CD4-positive, CD25-positive, alpha-beta regulatory T cell (primary cell): ENCODE results near the gene TXK. TPM values are rescaled to one million over a fixed set of nuclear protein-coding genes. Genes with fewer than 3 reads are reported as not detected.

ENCODE experiments used
- ATAC-seq, 2 donors: fragments of 150-1000 bp; cut with Tn5 transposase; one replicate each; pipeline ENCODE4 v1.10.0; 2021; ENCODE audit warnings: low read depth in 2 of 2, moderate number of reproducible peaks in 2 of 2, moderate library complexity in 1 of 2
- DNase-seq, 3 donors: peaks; one replicate each; pipeline versions ENCODE4 v3.0.0 to v3.0.0-alpha.2; 2012 to 2022; ENCODE audit warnings: mixed read lengths in 1 of 3
- H3K27ac ChIP-seq: one replicate; pipeline ENCODE4 v1.7.0; 2013; ENCODE audit warnings: mild to moderate bottlenecking, low read length; ENCODE audit not compliant: insufficient read depth, poor library complexity, severe bottlenecking
- H3K27me3 ChIP-seq: one replicate; pipeline ENCODE4 v1.7.0; 2013; ENCODE audit warnings: low read length; ENCODE audit not compliant: control insufficient read depth, insufficient read depth
- H3K36me3 ChIP-seq: one replicate; pipeline ENCODE4 v1.7.0; 2013; ENCODE audit warnings: mild to moderate bottlenecking, low read length, moderate library complexity; ENCODE audit not compliant: control insufficient read depth, insufficient read depth
- H3K4me1 ChIP-seq: 2 replicates; pipeline ENCODE4 v1.7.0; 2013; ENCODE audit warnings: mild to moderate bottlenecking, low read length; ENCODE audit not compliant: insufficient read depth, control insufficient read depth, poor library complexity, severe bottlenecking
- H3K4me3 ChIP-seq: one replicate; pipeline ENCODE4 v1.7.0; 2013; ENCODE audit warnings: low read depth, mild to moderate bottlenecking, low read length, moderate library complexity
- H3K9me3 ChIP-seq, 2 experiments: 1 replicate in 1 of 2; 2 replicates in 1 of 2; pipeline ENCODE4 v1.7.0; 2013; ENCODE audit warnings: low read length in 2 of 2, mild to moderate bottlenecking in 1 of 2, moderate library complexity in 1 of 2; ENCODE audit not compliant: control insufficient read depth in 2 of 2
- H3K27ac Mint-ChIP-seq, 3 donors: one replicate each; pipeline ENCODE4 v1.8.0; 2020 to 2022; ENCODE audit warnings: mild to moderate bottlenecking in 3 of 3, mixed read lengths in 3 of 3, moderate library complexity in 2 of 3
- H3K27me3 Mint-ChIP-seq: one replicate; pipeline ENCODE4 v1.8.0; 2022; ENCODE audit warnings: mild to moderate bottlenecking, mixed read lengths
- H3K36me3 Mint-ChIP-seq: one replicate; pipeline ENCODE4 v1.8.0; 2020; ENCODE audit warnings: mixed read lengths
- H3K4me1 Mint-ChIP-seq, 4 donors: one replicate each; pipeline ENCODE4 v1.8.0; 2020 to 2022; ENCODE audit warnings: mixed read lengths in 4 of 4, mild to moderate bottlenecking in 1 of 4
- H3K4me3 Mint-ChIP-seq, 4 donors: one replicate each; pipeline ENCODE4 v1.8.0; 2020 to 2022; ENCODE audit warnings: mild to moderate bottlenecking in 4 of 4, mixed read lengths in 4 of 4, moderate library complexity in 3 of 4
- H3K9me3 Mint-ChIP-seq, 7 donors: one replicate each; pipeline ENCODE4 v1.8.0; 2020 to 2022; ENCODE audit warnings: mixed read lengths in 7 of 7, mild to moderate bottlenecking in 3 of 7, moderate library complexity in 2 of 7
- polyA plus RNA-seq, 4 donors: library from polyadenylated mRNA; unstranded; fragments of 300-500 nt; fragmentation: Illumina TruSeq; gene quantifications; one replicate each; pipeline ENCODE4 v1.2.3, GENCODE V29; 2021
- total RNA-seq: library from RNA; stranded (reverse); gene quantifications from one replicate; pipeline ENCODE4 v1.2.3, GENCODE V29; 2022

Gene TXK
- total and polyA plus RNA-seq, 5 donors from 2014 or later: 38.3 to 77.2 (median 58.0) TPM

DNA sequence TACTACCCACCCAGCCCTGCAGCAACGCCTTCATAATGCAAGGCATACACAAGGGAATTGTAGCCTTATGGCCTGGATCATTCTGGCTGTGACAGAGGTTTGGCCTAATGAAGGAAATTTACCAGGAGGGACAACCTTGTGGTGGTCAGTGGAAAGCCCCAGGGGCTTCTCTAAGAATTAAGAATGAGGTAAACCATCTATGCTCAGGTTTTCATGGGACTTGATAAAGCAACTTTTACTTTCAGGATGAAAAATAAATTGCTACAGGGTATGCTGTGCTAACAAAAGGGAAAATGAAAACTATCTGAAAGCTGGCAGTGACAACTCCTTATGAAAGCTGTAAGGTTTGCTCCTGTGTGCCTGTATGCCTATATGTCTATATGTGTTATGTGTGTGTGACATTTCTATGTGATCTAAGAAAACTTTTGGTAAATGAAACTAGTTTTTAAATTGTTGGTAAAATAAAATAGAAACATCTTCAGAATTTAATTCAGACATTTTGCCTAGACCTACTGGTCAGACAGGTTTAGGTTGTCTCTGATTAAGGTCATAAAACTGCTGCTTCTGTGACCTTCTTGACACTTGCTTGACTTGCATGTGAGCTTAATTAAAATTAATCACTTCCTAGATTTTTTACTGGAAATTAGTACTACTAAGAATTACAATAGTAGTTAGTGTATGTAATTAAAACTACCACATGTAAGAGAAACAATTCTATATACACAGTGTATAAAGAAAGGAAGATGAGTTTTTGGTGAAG is 19.9 kb upstream of the TXK start:
- Histone ChIP-seq H3K27me3 (no peaks in the 10 kb centered on the region), H3K27ac (no peak overlapping the region), H3K4me3 (no peak overlapping the region), H3K9me3 (peaks cover 34 to 35% of the 10 kb centered on the region in 2 experiments), H3K36me3 (no peaks in the 10 kb centered on the region), H3K4me1 (no peaks in the 10 kb centered on the region)
- H3K9me3 Mint-ChIP-seq: peaks cover 0 to 29% (median 7%) of the 10 kb centered on the region in 7 donors
- peaks cover 31% of the 10 kb centered on the region for H3K36me3 Mint-ChIP-seq
- H3K4me1 Mint-ChIP-seq: no peaks in the 10 kb centered on the region
- no peak overlapping the region for H3K27ac Mint-ChIP-seq
- H3K27me3 Mint-ChIP-seq: no peaks in the 10 kb centered on the region
- no peak for ATAC-seq
- H3K4me3 Mint-ChIP-seq: no peak overlapping the region
- no peak for DNase-seq

GRCh38 chr4:48152259-48152658 is 18.2 kb upstream of the TXK start:
- no peak overlapping the region for H3K4me3 ChIP-seq
- H3K4me3 Mint-ChIP-seq: no peak overlapping the region
- H3K27ac Mint-ChIP-seq: no peak overlapping the region
- H3K9me3 ChIP-seq: peaks cover 34 to 35% of the 10 kb centered on the region in 2 experiments
- no peaks in the 10 kb centered on the region for H3K4me1 Mint-ChIP-seq
- H3K9me3 Mint-ChIP-seq: peaks cover 0 to 28% (median 5%) of the 10 kb centered on the region in 7 donors
- no peaks in the 10 kb centered on the region for H3K4me1 ChIP-seq
- no peak for ATAC-seq
- peaks cover 20% of the 10 kb centered on the region for H3K36me3 Mint-ChIP-seq
- no peak for DNase-seq
- H3K27me3 ChIP-seq: no peaks in the 10 kb centered on the region
- no peaks in the 10 kb centered on the region for H3K36me3 ChIP-seq
- peaks cover 4% of the 10 kb centered on the region for H3K27me3 Mint-ChIP-seq
- H3K27ac ChIP-seq: no peak overlapping the region

DNA sequence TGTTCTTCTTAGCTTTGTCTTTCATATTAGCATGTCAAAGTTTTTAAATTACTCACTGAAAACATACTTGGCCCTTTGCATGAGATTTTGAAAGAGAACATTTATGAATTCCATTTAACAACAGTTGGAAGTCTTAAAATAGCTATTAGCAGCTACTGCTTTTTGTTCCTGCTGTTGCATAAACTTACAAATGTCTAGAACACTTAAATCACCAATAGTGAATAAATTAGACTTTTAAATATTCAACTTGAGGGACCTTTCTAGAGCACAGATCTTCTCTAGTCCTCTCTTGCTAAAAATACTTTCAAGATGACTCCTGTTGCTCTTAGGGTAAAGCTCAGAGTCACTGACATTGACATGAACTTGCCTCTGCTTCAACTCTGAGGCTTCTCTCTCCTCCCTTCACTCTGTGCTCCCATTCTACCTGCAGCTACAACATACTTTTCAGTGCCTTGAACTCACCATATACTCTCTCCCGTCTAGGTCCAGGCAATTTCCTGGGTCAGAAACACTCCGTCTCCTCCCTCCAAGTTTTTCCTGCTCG is 15.8 kb upstream of the TXK start:
- no peak for ATAC-seq
- peaks cover 18% of the 10 kb centered on the region in 2 experiments for H3K9me3 ChIP-seq
- H3K4me1 ChIP-seq: no peaks in the 10 kb centered on the region
- Mint-ChIP-seq H3K27ac (no peak overlapping the region), H3K27me3 (peaks cover 15% of the 10 kb centered on the region), H3K36me3 (peaks cover 5% of the 10 kb centered on the region), H3K4me3 (no peak overlapping the region), H3K4me1 (no peaks in the 10 kb centered on the region), H3K9me3 (peaks cover 0 to 17% (median 5%) of the 10 kb centered on the region in 7 donors)
- H3K36me3 ChIP-seq: no peaks in the 10 kb centered on the region
- no peak overlapping the region for H3K27ac ChIP-seq
- DNase-seq: no peak
- no peaks in the 10 kb centered on the region for H3K27me3 ChIP-seq
- no peak overlapping the region for H3K4me3 ChIP-seq

- no peak for DNase-seq
- Histone ChIP-seq H3K36me3 (no peaks in the 10 kb centered on the region), H3K4me1 (no peaks in the 10 kb centered on the region), H3K27me3 (no peaks in the 10 kb centered on the region), H3K4me3 (no peak overlapping the region), H3K9me3 (no peaks in the 10 kb centered on the region), H3K27ac (no peak overlapping the region)
- no peaks in the 10 kb centered on the region for H3K36me3 Mint-ChIP-seq
- H3K4me3 Mint-ChIP-seq: no peak overlapping the region
- peaks cover 17% of the 10 kb centered on the region for H3K27me3 Mint-ChIP-seq
- no peak overlapping the region for H3K27ac Mint-ChIP-seq
- no peak for ATAC-seq
- H3K9me3 Mint-ChIP-seq: peaks cover 0 to 4% (median 0%) of the 10 kb centered on the region in 7 donors
- no peaks in the 10 kb centered on the region for H3K4me1 Mint-ChIP-seq
Measured at GRCh38 chr4:48147621-48148020, 13.6 kb upstream of the TXK start.

GRCh38 chr4:48141048-48141447 is 7.0 kb upstream of the TXK start:
- no peaks in the 10 kb centered on the region for H3K36me3 Mint-ChIP-seq
- H3K27me3 Mint-ChIP-seq: peaks cover 13% of the 10 kb centered on the region
- Histone ChIP-seq H3K27me3 (no peaks in the 10 kb centered on the region), H3K4me1 (peaks cover 48% of the 10 kb centered on the region), H3K9me3 (no peaks in the 10 kb centered on the region), H3K4me3 (no peak overlapping the region), H3K27ac (no peak overlapping the region), H3K36me3 (no peaks in the 10 kb centered on the region)
- peaks cover 27 to 51% (median 37%) of the 10 kb centered on the region in 4 donors for H3K4me1 Mint-ChIP-seq
- no peak overlapping the region for H3K4me3 Mint-ChIP-seq
- no peaks in the 10 kb centered on the region for H3K9me3 Mint-ChIP-seq
- ATAC-seq (peak; percentile 33 to 39), DNase-seq (peak in 2 of 3 donors; percentile 70 to 77)
- H3K27ac Mint-ChIP-seq: peak overlapping the region in 1 of 3 donors; percentile 1

- H3K9me3 Mint-ChIP-seq: no peaks in the 10 kb centered on the region
- peak overlapping the region in 3 of 4 donors; percentile 61 to 80 (median 75) for H3K4me3 Mint-ChIP-seq
- H3K27ac Mint-ChIP-seq: peak overlapping the region; percentile 88 to 99 (median 91)
- no peaks in the 10 kb centered on the region for H3K27me3 ChIP-seq
- H3K36me3 Mint-ChIP-seq: no peaks in the 10 kb centered on the region
- DNase-seq (peak in 2 of 3 donors; percentile 24 to 39), ATAC-seq (no peak)
- peaks cover 61% of the 10 kb centered on the region for H3K4me1 ChIP-seq
- peak overlapping the region; percentile 80 for H3K27ac ChIP-seq
- H3K4me3 ChIP-seq: peak overlapping the region; percentile 75
- H3K9me3 ChIP-seq: no peaks in the 10 kb centered on the region
- H3K36me3 ChIP-seq: no peaks in the 10 kb centered on the region
- peaks cover 27 to 64% (median 44%) of the 10 kb centered on the region in 4 donors for H3K4me1 Mint-ChIP-seq
- peaks cover under 1% of the 10 kb centered on the region for H3K27me3 Mint-ChIP-seq
Measured at GRCh38 chr4:48139691-48140090, 5.6 kb upstream of the TXK start.

GRCh38 chr4:48138936-48139335 is 4.9 kb upstream of the TXK start:
- peaks cover 68% of the 10 kb centered on the region for H3K4me1 ChIP-seq
- H3K4me1 Mint-ChIP-seq: peaks cover 27 to 72% (median 50%) of the 10 kb centered on the region in 4 donors
- no peaks in the 10 kb centered on the region for H3K27me3 ChIP-seq
- peak overlapping the region; percentile 61 to 83 (median 78) for H3K4me3 Mint-ChIP-seq
- ATAC-seq: peak; percentile 62 to 63
- peak in 2 of 3 donors; percentile 78 to 89 for DNase-seq
- peak overlapping the region; percentile 88 to 99 (median 91) for H3K27ac Mint-ChIP-seq
- H3K9me3 ChIP-seq: no peaks in the 10 kb centered on the region
- H3K9me3 Mint-ChIP-seq: no peaks in the 10 kb centered on the region
- peak overlapping the region; percentile 75 for H3K4me3 ChIP-seq
- H3K27ac ChIP-seq: peak overlapping the region; percentile 80
- no peaks in the 10 kb centered on the region for H3K27me3 Mint-ChIP-seq
- no peaks in the 10 kb centered on the region for H3K36me3 ChIP-seq
- H3K36me3 Mint-ChIP-seq: no peaks in the 10 kb centered on the region
